ENCODE data around the gene TRPM2.

TRPM2 gene

GRCh38 chr21:44321846-44322450 is 31.5 kb upstream of the TRPM2 start:
- in situ Hi-C loops (cut with MboI; ENCODE audit: low sequenced_read_pairs): no loop called here

- in situ Hi-C loops (cut with MboI; ENCODE audit: low sequenced_read_pairs): no loop called here
Measured at GRCh38 chr21:44322621-44323325, 30.6 kb upstream of the TRPM2 start.

GRCh38 chr21:44323591-44323990 is 29.8 kb upstream of the TRPM2 start:
- in situ Hi-C loops (cut with MboI; ENCODE audit: low sequenced_read_pairs): no loop called here

- in situ Hi-C loops (cut with MboI; ENCODE audit: low sequenced_read_pairs): no loop called here
Measured at GRCh38 chr21:44324106-44324853, 29.1 kb upstream of the TRPM2 start.

- in situ Hi-C loops (cut with MboI; ENCODE audit: low sequenced_read_pairs): no loop called here
Measured at GRCh38 chr21:44324854-44325107, 28.6 kb upstream of the TRPM2 start.

- in situ Hi-C loops (cut with MboI; ENCODE audit: low sequenced_read_pairs): no loop called here
Measured at GRCh38 chr21:44325386-44326271, 27.8 kb upstream of the TRPM2 start.

GRCh38 chr21:44326272-44326647 is 27.2 kb upstream of the TRPM2 start:
- in situ Hi-C loops (cut with MboI; ENCODE audit: low sequenced_read_pairs): no loop called here

- in situ Hi-C loops (cut with MboI; ENCODE audit: low sequenced_read_pairs): no loop called here
Measured at GRCh38 chr21:44326716-44327602, 26.5 kb upstream of the TRPM2 start.

GRCh38 chr21:44327603-44327974 is 25.8 kb upstream of the TRPM2 start:
- in situ Hi-C loops (cut with MboI; ENCODE audit: low sequenced_read_pairs): no loop called here

- in situ Hi-C loops (cut with MboI; ENCODE audit: low sequenced_read_pairs): no loop called here
Measured at GRCh38 chr21:44328242-44328895, 25.1 kb upstream of the TRPM2 start.

GRCh38 chr21:44329086-44329889 is 24.1 kb upstream of the TRPM2 start:
- in situ Hi-C loops (cut with MboI; ENCODE audit: low sequenced_read_pairs): no loop called here

- in situ Hi-C loops (cut with MboI; ENCODE audit: low sequenced_read_pairs): no loop called here
Measured at GRCh38 chr21:44329971-44330681, 23.3 kb upstream of the TRPM2 start.

- in situ Hi-C loops (cut with MboI; ENCODE audit: low sequenced_read_pairs): no loop called here
Measured at GRCh38 chr21:44330698-44331097, 22.7 kb upstream of the TRPM2 start.

- in situ Hi-C loops (cut with MboI; ENCODE audit: low sequenced_read_pairs): no loop called here
Measured at GRCh38 chr21:44331209-44331608, 22.2 kb upstream of the TRPM2 start.

GRCh38 chr21:44331650-44332307 is 21.6 kb upstream of the TRPM2 start:
- in situ Hi-C loops (cut with MboI; ENCODE audit: low sequenced_read_pairs): no loop called here

GRCh38 chr21:44332383-44332782 is 21.0 kb upstream of the TRPM2 start:
- in situ Hi-C loops (cut with MboI; ENCODE audit: low sequenced_read_pairs): no loop called here

- in situ Hi-C loops (cut with MboI; ENCODE audit: low sequenced_read_pairs): no loop called here
Measured at GRCh38 chr21:44332965-44333364, 20.5 kb upstream of the TRPM2 start.

Measured in HL-60/S4 treated with phorbol 12-myristate 13-acetate at 8.2 ng/mL for 4 days and 3 days (cell line).